C4-2B (cell line): ENCODE results near the gene CD47.

Experiments used
- ZFX ChIP-seq: fragments of 450-650 bp; IDR thresholded peaks from 2 replicates; pipeline ENCODE4 v1.6.1; 2017
- TF ChIP-seq, protein P1 (sequence below): fragments of 450-650 bp; conservative IDR thresholded peaks from 2 replicates; pipeline ENCODE4 v1.5.1; 2017; ENCODE audit warnings: mild to moderate bottlenecking

DNA sequence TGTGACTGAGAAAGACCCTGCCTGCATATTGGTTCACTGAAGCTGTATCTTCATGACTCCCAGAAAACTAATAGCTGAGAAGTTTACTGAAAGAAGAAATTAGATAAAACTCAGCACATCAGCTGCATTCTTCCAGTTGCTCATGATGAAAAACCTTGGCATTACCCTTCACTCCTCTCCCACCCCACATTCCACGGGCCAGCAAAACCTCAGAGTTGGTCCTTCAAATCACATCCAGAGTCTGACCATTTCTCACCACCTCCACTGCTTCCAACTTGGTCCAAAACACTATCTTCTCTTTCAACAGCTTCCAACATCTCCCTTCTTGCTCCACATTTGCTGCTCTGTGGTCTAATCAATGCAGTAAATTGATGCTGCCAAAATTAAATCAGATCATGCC is 97.1 kb downstream of the CD47 start:
- TF ChIP-seq, protein P1, sequence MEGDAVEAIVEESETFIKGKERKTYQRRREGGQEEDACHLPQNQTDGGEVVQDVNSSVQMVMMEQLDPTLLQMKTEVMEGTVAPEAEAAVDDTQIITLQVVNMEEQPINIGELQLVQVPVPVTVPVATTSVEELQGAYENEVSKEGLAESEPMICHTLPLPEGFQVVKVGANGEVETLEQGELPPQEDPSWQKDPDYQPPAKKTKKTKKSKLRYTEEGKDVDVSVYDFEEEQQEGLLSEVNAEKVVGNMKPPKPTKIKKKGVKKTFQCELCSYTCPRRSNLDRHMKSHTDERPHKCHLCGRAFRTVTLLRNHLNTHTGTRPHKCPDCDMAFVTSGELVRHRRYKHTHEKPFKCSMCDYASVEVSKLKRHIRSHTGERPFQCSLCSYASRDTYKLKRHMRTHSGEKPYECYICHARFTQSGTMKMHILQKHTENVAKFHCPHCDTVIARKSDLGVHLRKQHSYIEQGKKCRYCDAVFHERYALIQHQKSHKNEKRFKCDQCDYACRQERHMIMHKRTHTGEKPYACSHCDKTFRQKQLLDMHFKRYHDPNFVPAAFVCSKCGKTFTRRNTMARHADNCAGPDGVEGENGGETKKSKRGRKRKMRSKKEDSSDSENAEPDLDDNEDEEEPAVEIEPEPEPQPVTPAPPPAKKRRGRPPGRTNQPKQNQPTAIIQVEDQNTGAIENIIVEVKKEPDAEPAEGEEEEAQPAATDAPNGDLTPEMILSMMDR: no peak
- TF ChIP-seq ZFX: no peak
